Peyer's patch (tissue), 4 donors: ENCODE results near the gene ZNF800.

Experiments
- POLR2A ChIP-seq, 2 donors: fragments of 450-650 bp; IDR thresholded peaks; one replicate each; pipeline ENCODE4 v1.5.1; 2017; ENCODE audit warnings: antibody characterized with exemption in 2 of 2, mild to moderate bottlenecking in 2 of 2, moderate library complexity in 2 of 2
- TF ChIP-seq, protein P1 (sequence below), 6 experiments: fragments of 450-650 bp in 4 of 6; fragments of 200-600 bp in 2 of 6; sonication (generic) in 1 of 6; IDR thresholded peaks; one replicate each; pipeline ENCODE4 v1.5.1; 2017 to 2019; ENCODE audit warnings: antibody characterized with exemption in 6 of 6, mild to moderate bottlenecking in 3 of 6, moderate library complexity in 1 of 6

DNA sequence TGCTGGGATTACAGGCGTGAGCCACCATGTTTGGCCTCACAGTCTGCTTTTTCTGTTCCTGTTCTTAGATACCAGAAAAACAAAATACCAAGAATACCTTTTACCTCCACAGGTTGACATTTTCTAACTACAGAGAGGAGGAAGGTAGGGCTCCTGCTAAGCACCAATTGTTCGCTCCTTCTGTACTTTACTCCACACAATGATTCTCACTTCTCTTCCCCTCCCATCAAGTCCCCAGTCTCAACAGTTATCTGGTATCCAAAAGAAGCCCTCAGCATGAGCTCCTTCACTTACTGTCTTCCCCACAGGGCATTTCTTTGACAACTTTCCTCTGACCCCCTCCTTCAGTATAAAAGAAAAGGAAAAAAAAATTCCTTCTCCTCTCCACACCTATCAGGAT lies 47.7 kb upstream of the ZNF800 start:
- no peak for TF ChIP-seq POLR2A (IDR thresholded peaks at IDR 0.05)
- TF ChIP-seq, protein P1, sequence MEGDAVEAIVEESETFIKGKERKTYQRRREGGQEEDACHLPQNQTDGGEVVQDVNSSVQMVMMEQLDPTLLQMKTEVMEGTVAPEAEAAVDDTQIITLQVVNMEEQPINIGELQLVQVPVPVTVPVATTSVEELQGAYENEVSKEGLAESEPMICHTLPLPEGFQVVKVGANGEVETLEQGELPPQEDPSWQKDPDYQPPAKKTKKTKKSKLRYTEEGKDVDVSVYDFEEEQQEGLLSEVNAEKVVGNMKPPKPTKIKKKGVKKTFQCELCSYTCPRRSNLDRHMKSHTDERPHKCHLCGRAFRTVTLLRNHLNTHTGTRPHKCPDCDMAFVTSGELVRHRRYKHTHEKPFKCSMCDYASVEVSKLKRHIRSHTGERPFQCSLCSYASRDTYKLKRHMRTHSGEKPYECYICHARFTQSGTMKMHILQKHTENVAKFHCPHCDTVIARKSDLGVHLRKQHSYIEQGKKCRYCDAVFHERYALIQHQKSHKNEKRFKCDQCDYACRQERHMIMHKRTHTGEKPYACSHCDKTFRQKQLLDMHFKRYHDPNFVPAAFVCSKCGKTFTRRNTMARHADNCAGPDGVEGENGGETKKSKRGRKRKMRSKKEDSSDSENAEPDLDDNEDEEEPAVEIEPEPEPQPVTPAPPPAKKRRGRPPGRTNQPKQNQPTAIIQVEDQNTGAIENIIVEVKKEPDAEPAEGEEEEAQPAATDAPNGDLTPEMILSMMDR (IDR thresholded peaks at IDR 0.05), result no peak
